Stimulated activated CD4-positive, alpha-beta T cell treated with anti-CD3 and anti-CD28 coated beads, Interleukin-2, amount 100 ng/mL, for 4 hours (primary cell): ENCODE results near the gene FCRL5.
A peak's percentile ranks its signal among the peaks of the same experiment; 100 is the strongest.

Experiments used
- DNase-seq: peaks from one replicate; pipeline ENCODE4 v3.0.0-alpha.2; 2020; ENCODE audit warnings: low read depth

FCRL5 gene

DNA sequence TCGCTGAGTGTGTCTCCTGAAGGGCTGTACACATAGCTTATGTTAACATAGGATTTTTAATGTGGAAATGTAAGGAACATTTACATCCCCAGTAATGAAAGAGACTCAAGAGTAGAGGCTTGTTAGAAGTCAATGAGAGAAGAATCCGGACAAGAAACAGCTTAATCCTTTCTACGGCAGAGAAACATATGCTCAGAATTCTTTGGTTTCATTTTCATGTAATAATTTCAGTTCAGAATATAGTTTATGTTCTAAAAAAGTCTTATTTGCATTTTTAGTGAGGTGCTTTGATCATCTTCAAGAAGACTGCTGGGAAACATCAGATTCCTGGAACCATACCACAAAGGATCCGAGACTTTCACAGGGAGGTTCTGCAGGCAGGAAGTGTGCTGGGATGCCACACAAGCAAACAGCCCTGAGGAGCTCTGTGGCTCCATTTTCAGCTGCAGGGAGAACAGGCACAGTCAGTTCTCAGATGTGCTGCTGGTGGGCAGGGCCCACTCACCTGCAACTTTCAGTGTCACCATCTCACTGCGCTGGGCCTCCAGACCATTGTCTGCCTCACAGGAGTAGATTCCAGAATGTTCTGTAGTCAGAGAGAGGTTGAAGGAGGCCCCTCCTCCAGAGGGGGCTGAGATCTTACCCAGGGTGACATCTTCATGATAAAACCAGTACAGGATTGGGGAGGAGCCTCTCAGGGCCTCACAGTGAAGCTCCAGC is 28.4 kb downstream of the FCRL5 start:
- DNase-seq, result no peak

DNA sequence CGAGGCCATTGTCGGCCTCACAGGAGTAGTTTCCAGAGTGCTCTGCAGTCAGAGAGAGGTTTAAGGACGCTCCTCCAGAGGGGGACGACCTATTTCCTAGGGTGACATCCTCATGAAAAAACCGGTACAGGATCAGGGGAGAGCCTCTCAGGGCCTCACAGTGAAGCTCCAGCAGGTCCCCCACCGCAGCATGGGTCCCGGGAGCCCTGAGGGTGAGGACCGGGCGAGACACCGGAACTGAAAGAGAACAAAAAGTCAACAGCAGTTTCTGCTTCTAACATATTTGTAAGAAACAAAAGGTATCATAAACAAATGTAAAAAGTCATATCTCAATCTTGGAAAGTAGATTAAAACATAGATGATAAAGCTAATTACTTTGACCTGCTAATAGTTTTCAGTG is 31.3 kb downstream of the FCRL5 start:
- DNase-seq, result no peak

DNA sequence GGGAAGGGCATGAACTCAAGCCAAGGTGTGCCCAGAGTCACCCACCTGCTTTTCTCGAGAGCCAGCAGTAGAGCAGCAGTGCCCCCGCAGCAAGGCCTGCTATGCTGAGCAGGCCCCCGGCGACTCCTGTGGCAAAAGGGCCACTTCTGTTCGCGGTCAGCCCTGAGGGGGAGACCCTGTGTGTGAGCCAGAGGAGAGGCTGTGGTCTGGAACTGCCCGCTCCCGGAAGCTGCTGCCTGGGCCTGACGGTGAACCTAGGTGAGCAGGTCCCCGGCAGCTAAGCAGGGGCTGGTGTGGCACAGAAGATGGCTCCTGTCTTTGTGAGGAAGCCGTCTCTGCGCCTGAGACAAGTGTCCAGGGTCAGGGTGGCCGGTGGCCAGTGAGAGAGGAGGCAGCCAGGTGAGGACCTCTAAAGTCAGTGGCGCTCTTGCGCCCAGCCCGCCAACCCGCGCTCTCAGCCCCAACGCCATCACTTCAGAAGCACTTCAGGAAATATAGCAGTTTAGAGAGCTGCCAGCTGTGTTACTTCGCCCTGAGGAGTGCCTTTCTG is 31.9 kb downstream of the FCRL5 start:
- no peak for DNase-seq

DNA sequence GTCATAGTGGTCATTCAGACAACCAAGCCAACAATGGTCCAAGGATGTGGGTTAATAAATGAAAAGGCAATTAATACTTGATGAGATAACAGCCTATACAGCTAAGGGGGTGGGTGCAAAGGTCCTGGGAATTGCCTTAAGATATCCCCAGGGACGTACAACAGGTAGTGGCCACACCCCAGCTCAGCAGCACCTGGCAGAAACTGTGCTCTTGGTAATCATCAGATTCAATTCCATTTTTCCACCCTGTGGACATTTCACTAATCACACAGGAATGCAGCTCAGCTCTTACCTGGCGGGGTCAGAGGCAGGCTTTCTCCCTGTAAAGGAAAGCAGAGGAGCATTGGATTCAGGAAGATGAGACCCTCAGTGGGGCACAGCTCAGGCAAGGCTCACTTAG is 32.9 kb downstream of the FCRL5 start:
- no peak for DNase-seq

DNA sequence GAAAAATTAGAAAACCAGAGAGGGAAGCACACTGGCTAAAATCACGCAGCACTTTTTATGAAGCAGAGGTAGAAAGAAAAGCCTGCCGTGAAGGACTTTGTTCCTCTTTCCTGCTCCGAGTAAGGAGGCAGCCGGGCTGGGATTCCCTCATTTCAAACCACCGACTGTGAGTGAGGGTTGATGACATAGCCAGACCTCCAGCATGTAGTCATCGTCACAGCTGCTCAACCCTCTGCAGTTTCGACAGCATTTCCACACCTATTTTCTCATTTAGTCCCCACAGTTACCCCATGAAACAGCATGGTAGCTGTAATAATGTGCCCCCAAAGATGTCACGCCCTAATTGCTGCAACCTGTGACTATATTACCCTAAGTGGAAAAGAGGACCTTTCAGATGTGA is 35.3 kb downstream of the FCRL5 start:
- DNase-seq, result no peak

DNA sequence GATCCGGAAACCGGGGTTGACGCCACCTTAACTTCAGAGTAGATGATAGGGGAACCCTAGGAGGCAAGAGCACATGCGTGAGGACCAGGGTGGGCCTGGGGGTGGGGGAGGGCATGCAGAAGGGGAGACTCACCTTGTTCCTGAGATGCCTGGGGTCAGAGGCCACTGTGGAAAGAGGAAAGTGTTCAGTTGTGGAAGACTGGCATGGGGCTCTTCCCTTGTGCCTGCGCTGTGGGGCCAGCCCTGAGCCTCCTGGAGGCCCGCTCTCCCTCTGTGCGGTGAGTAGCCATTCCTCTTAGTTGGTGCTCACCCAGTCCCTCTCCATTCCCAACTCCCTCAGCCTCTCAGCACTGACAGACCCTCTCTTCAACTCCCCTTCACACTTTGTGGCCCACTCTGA is 36.6 kb downstream of the FCRL5 start:
- no peak for DNase-seq

DNA sequence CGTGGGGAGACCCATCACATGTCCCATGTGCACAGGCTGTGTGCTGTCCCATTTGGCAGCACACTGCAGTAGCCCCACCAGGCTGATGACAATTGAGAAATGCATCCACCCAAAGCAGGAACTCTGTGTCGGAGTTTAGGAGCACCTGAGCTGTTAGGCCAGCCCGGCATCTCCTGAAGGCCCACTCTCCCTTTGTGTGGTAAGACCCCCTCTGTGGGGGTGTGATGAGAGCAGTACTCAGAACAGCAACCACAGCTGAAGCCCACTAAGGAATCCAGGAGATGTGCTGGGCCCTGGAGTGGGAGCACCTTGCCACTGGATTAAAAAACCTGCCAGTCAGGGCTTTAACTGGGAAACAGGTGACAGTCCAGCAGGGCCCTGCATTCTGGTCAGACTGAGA is 37.2 kb downstream of the FCRL5 start:
- DNase-seq, result no peak

DNA sequence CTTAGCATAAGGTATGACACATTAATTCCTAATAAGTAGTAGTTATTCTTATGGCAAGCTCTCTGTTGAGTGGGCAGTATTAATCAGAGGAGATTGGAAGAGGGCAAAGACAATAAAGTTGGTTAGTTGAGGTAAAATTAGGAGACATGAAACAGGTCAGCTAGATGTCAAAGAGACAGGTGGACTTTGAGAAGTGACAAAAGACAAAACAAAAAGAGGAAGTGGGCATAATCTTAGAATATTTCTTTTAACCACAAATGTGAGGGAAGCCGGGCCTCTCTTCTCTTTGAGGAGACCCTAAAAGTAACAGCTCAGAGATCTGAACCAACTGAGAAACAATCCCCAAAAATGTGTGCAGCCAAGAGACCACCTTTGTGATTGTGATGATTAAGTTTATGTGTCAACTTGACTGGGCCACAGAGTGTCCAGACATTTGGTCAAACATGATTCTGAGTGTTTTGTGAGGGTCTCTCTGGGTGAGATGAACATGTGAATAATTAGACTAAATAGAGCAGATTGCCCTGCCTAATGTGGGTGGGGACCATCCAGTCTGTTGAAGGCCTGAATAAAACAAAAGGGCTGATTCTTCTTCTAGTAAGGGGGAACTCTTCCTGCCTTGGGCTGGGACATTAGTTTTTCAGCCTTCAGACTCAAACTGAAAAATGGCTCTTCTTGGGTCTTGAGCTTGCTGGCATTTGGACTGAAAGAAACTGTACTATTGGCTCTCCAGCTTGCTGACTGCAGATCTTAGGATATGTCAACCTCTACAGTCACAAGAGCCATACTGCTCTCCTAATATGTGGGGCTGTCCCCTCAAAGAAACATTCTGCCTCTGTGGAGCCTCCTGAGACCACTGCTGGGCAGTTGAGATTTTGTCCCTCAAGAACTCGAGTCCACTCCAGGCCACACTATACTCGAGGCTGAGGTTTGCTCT is 40.0 kb downstream of the FCRL5 start:
- DNase-seq, result no peak

DNA sequence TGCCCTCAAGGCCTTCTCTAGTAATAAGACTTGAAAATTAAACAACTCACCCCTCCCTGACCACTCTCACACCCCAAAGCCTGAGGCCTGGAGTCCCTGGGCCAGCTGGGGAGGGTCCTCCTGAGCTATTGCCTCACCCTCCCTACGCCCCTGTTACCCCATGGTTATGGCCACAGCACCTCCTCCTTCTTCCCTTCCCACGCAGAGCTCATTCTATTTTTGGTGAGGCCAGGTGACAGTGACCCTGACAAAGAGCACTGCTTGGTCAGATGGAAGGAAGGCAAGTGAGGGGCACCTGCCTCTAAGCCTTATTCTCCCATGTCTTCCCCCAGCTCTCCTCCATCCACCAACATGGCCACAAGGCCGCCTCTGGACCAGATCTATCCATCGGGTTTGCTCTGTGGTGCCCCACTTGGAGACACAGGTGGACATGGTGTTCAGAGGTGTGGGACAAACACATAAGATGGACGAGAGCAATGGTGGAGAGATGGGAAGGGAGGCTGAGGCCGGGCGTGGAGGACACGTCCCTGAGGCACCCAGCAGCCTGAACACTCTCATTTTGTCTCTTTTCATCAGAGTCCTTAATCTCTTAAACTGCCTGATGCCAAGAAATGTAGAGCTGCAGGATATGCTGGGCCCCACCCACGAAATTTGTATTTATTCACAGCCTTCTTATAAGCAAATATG is 42.6 kb downstream of the FCRL5 start:
- DNase-seq, result no peak

DNA sequence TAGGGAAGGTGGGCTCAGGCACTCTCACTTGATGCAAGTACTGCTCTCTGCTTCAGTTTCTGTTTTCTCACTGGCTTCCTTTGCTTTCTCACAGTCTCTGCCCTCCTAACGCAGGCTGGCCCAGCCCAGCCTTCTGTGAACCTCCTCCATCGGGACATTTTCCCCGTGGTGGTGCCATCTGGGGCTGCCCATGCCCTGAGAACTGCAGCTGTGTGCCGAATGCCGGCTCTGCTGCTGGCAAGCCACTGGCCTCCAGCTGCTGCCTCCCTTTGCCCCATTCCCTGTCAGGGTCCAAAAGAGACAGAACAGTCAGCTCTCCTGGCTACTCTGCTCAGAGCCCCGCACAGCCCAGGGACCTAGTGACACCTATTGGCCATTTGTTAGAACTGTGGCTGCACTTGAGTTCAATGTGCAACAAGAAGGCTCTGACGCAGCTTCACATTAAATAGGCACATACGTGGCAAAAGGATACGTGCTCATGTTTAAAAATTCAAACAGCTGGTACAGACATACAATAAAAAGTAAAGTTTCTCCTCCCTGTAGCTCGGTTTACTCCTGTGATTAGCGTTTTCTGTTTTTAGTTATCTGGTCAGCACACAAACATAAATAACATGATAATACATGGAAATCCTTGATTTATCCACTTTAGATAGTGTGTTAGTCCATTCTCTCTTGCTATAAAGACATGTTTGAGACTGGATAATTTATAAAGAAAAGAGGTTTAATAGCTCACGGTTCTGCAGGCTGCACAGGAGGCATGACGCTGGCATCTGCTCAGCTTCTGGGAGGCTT is 46.6 kb downstream of the FCRL5 start:
- no peak for DNase-seq

DNA sequence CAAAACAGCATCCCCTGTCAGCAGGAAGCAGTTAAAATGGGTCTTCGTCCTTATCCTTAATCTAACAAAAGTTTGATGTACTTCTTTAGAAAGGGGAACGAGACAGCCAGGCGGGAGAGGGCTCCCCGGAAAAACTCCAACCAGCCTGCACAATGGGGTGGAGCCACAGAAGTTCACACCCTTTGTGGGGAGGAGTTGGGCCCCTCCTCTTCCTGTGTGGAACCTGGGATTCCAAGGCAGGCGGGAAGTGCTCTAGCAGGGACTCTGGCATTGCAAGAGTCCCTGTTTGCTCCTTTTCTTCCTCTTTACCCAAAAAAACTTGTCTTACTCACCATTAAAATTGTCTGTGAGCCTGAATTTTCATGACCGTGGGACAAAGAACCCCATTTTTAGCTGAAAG is 47.7 kb downstream of the FCRL5 start:
- no peak for DNase-seq

DNA sequence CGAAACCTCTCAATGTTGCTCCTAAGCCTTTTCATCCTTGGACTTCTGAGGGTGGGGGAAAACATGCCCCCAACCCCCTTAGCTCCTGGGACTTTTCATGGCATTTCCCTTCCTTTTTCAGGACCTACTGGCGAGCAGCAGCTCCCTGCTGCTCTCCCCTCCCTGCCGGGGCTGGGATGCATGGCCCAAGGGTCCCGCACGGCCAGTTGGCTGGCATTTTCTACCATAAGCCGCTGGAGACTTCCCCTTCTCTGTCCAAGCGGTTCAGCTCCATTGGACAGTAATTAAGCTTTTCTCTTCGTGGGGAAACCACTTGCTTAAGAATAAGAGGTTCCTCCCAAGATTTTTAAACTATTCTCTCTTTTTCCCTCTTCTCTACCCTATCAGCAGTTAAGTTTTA is 52.8 kb downstream of the FCRL5 start:
- no peak for DNase-seq

DNA sequence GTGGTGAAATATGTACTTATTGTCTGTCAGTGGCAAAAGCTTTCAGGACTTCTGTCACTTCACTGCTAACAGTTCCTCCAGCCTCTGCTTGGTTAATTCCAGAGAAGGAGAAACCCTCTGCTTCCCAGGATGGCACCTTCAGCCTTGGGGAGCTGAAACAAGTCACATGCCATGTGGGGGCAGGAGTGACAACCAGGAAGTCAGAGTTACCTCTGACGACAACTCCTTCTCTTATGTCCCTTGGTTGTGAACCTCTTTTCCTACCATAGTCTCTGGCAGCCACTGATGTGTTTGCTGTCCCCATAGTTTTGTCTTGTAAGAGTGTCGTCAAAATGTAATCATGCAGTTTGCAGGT is 53.6 kb downstream of the FCRL5 start:
- no peak for DNase-seq

DNA sequence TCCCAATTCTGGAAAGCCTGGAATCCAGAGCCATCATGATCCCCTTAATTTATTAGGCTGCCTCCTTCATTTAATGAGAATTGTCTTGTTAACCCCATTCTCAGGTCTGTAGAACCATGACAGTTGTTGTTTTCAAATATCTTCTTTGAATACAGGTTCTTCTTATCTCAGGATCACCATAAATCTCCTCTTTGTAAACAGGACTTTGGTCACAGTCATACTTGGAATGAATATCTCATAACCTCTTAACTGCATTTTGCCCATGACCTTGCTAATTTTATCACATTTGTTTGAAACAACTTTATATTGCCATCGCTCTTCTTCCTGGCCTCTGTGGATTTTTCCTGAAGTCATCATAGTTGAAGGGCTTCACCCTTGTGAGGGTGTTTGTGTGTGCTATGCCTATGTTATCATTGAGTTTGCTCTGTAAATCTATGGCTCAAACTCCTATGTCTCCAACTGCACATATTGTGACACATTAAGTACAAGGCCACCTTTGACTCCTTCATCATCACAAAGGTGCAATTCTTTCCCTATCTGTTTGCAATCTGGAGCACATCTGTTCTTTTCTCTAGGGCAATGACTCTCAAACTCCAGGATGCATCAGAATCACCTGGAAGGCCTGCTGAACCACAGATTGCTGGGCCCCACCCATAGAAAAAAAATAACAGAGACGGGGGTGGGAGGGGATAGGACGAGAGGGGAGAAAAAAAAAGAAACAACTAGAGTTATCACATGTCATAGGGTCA is 54.2 kb downstream of the FCRL5 start:
- no peak for DNase-seq

DNA sequence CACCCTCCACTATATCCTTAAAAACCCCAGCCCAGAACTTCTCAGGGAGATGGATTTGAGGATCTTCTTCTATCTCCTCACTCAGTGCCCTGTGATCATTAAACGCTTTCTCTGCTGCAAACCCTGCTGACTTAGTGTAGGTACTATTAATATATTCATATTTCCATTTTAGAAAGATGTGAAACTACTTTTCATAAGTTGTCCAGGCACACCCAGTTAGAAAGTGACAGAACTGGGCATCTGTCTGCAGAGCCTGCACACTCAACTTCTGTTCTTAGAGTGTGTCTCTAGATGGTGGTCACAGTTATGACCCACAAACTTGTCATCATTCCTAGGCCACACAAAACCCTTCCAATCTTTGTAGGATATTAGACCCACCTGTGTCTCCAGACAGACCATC is 55.0 kb downstream of the FCRL5 start:
- DNase-seq, result no peak

DNA sequence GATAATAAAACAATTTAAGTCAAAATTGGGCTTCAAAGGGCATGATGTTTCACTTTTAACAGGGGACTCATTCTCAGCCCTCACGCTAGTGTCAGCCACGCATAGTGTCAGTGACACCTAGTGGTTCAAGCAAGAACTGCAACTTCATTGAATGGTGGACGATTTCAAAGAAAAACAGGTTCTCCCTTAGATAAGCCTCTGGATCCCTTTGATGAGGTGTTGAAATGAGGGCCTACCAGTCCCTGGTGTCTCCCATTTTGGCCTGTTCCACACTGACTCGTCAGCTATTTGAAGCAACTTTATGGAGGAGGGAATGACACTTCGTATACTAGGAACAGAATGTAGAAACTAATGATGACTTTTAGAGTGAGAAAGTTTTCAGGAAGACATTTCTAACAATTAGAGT is 56.2 kb downstream of the FCRL5 start:
- DNase-seq, result peak; percentile 12

DNA sequence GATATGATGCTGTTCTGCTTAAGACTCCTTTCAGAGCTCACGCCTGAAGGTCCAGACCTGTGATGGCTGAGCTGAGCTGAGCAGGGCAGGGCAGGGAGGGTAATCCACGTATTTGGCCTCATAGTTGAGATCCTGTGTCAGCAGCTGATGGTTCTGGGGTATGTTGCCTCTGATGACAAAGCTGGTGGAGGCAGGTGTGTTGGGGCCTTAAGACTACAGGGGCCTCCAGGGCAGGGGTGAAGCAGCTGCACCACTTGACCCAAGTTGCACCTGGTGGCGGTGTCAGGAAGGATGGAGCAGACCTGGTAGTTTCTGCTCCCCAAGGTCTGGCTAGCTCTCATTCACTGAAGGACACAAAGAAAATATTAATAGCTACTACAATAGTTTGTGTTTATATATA is 57.0 kb downstream of the FCRL5 start:
- DNase-seq, result no peak

DNA sequence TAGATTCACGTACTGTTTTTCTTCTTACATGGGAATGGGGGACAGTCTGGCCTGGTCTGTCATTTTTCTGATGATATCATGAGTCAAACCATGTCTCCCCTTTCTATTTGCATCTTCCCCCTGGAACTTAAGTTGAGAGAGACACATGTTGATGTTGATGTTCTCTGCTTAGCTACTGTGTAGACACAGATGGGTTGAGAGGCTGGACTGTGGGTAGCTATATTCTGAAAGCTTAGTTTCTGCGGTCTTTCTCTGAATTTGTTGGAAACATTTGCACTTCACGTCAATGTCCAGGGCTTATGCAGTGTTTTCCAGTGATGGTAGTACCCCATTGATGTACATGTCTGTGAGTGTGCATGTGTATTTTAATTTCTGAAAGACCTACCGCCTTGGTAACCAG is 58.2 kb downstream of the FCRL5 start:
- DNase-seq, result no peak

DNA sequence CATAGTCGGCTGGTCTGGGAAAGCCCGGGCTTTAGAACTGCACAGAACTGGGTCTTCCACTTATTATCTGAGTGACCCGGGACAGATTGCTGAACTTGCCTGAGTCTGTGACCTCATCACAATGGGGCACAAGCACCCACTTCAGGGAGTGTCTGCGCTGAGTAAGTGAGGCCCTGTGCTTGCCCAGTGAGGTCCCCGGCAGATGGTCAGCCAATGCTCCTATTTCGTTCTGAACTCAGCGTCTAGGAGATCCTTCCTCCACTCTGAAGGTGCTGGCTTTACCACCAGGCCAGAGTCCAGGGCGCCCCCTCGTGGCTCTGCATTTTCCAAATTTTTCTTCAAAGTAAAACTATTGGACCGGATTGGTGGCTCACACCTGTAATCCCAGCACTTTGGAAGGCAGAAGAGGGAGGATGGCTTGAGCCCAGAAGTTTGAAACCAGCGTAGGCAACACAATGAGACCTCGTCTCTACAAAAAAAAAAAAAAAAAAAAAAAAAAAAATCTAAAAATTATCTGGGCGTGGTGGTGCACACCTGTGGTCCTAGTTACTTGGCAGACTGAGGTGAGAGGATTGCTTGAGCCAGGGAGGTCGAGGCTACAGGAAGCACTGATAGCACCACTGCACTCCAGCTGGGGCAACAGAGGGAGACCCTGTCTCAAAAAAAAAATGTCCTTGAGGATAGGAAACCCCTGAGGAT is 61.7 kb downstream of the FCRL5 start:
- peak; percentile 10 for DNase-seq

DNA sequence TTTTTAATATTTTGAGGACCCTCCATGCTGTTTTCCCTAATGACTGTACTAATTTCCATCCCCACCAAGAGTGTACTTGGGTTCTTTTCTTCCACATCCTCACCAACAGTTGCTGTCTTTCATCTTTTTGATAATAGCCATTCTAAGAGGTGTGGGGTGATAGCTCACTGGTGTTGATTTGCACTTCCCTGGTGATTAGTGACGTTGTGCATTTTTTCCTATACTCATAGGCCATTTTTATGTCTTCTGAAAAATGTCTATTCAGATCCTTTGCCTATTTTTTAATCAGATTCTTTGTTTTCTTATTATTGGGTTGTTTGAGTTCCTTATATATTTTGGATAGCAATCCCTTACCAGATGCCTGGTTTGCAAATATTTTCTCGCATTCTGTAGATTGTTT is 64.2 kb downstream of the FCRL5 start:
- DNase-seq, result no peak

DNA sequence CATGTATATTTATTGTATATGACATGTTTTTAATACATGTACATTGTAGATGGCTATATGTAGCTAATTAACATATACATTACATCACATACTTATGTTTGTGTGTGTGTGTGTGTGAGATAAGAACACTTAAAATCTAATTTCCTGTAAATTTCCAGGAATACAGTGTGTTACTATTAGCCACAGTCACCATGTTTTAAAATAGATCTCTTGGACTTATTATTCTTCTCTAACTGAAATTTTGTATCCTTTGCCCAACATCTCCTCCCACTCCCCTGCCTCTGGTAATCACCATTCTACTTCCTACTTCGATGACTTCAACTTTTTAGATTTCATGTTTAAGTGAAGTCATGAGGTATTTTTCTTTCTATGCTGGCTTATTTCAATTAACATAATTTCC is 64.8 kb downstream of the FCRL5 start:
- no peak for DNase-seq
